NB4 (cell line): ENCODE measurements around the gene ATP6V1C2.

Source experiments
- CTCF ChIP-seq: IDR thresholded peaks from one replicate; pipeline ENCODE4 v1.5.1; 2012; ENCODE audit warnings: low read depth, low read length
- MAX ChIP-seq: IDR thresholded peaks from 2 replicates; pipeline ENCODE4 v1.6.1; 2011; ENCODE audit warnings: low read depth, low read length

- TF ChIP-seq CTCF, result no peak
- no peak for TF ChIP-seq MAX
Observed at GRCh38 chr2:10717628-10718027, 3.8 kb upstream of the ATP6V1C2 start.
